Measurements from ENCODE around the gene CDC42EP2. TPM values are rescaled to one million over a fixed set of nuclear protein-coding genes. Genes with fewer than 3 reads are reported as not detected.

Gene CDC42EP2
- total RNA-seq, 2 experiments from 2014 or later: 0.57 to 1.5 TPM

DNA sequence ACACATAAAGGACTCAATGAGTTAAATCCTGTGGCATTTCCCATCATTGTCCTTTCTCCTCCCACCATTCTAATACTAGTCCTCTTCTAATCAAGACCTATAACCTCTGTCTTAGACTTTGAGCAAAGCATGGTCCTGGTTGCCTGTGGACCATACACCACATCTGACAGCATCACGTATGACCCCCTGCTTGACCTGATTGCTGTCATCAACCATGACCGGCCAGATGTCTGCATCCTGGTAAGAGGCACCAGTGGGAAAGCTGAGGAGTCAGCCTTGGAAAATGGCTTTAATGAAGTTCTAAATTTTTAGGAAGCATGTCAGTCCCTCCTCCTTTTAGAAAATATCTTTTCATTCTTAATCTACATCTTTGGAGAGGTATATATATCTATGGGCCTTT, 27.1 kb upstream of the CDC42EP2 start:
- Mint-ChIP-seq H3K27ac (no peak overlapping the region), H3K4me3 (no peak overlapping the region), H3K36me3 (ENCODE audit: low read depth) (peaks cover 54% of the 10 kb centered on the region), H3K4me1 (ENCODE audit: low read depth) (no peaks in the 10 kb centered on the region), H3K9me3 (no peaks in the 10 kb centered on the region), H3K27me3 (ENCODE audit: low read depth) (no peaks in the 10 kb centered on the region)
- intact Hi-C loops (cut with micrococcal nuclease): no loop called here
- no peak for DNase-seq
- CTCF ChIA-PET: interaction anchor here (0.6 kb wide), 2 partner anchors 17 to 25 kb away, joined by 3 to 6 read pairs; no protein-coding TSS in a partner anchor

DNA sequence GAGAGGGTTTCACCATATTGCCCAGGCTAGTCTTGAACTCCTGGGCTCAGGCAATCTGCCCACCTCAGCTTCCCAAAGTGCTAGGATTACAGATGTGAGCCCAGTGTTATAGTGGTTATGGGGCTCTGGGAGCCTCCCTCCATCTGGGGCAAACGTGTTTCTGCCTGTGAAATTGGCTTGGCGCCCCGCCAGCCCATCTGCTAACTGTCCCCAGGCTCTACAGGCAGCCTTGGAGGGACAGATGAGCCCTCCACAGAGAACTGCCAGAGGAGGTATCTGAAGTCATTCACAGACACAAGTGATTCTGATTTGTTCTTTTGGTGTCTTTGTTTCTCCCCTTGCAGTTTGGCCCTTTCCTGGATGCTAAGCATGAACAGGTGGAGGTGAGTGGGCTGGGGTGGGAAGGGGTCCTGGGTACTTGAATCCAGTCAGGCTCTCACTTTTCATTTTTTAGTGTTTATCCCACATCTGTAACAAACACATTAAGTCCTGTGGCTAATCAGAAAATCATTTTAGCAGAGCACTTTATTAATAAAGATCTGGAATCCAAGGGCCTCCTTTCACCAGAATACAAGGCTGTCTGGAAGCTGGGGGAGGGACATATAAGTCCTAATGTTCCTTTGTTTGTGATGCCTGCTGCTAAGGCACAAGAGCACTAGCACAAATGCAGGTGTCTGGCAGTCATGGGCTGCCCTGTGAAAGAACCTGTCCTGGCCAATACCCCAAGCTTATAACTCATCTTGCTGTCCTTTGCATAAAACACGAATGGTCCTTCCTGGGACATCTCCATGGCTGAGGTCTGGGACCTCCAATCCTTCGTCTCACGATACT, 25.7 kb upstream of the CDC42EP2 start:
- H3K4me1 Mint-ChIP-seq (ENCODE audit: low read depth): no peaks in the 10 kb centered on the region
- peaks cover 61% of the 10 kb centered on the region for H3K36me3 Mint-ChIP-seq (ENCODE audit: low read depth)
- CTCF ChIA-PET: interaction anchor here (0.7 to 1.4 kb wide), 4 partner anchors 8 to 41 kb away, joined by 3 to 4 read pairs (median 3); no protein-coding TSS in a partner anchor
- no peak for DNase-seq
- no peak overlapping the region for H3K27ac Mint-ChIP-seq
- H3K27me3 Mint-ChIP-seq (ENCODE audit: low read depth): no peaks in the 10 kb centered on the region
- H3K9me3 Mint-ChIP-seq: no peaks in the 10 kb centered on the region
- intact Hi-C loops (cut with micrococcal nuclease): no loop called here
- no peak overlapping the region for H3K4me3 Mint-ChIP-seq

DNA sequence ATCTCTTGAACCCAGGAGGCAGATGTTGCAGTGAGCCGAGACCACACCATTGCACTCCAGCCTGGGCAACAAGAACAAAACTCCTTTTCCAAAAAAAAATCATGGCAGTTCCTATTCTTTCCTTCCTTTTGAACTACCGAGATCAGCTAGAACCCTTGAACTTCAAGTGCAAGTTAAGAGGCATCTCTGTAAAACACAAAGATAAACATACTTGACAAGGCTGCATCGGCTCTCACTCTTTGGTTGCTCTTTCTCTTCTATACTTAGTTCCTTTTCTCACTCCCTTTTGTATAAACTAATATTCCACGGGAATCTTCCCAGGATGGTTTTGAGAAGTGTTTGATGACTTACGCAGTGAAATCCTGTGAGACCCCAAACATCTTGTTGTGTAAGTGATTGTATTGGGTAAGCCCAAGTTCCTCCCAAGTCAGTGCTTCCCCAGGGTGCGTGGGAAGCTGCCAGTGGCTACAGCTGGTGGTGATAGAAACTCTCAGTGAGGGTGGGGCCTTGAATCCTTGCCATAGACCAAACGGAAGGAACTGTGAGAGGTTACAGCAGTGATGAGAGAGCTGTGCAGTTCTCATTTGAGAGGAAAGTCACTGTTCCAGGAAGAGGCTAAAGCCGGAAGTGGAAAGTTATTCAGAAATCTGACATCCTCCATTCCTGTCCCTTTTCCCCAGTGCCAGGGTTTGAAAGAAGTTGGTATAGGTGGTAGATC, 24.1 kb upstream of the CDC42EP2 start:
- no peak overlapping the region for H3K4me3 Mint-ChIP-seq
- CTCF ChIA-PET: interaction anchor here (0.6 to 1.4 kb wide), 4 partner anchors 12 to 40 kb away, joined by 3 to 4 read pairs (median 3); no protein-coding TSS in a partner anchor
- H3K27ac Mint-ChIP-seq: no peak overlapping the region
- H3K36me3 Mint-ChIP-seq (ENCODE audit: low read depth): peaks cover 66% of the 10 kb centered on the region
- H3K27me3 Mint-ChIP-seq (ENCODE audit: low read depth): no peaks in the 10 kb centered on the region
- intact Hi-C loops (cut with micrococcal nuclease): no loop called here
- no peaks in the 10 kb centered on the region for H3K9me3 Mint-ChIP-seq
- no peaks in the 10 kb centered on the region for H3K4me1 Mint-ChIP-seq (ENCODE audit: low read depth)
- no peak for DNase-seq

DNA sequence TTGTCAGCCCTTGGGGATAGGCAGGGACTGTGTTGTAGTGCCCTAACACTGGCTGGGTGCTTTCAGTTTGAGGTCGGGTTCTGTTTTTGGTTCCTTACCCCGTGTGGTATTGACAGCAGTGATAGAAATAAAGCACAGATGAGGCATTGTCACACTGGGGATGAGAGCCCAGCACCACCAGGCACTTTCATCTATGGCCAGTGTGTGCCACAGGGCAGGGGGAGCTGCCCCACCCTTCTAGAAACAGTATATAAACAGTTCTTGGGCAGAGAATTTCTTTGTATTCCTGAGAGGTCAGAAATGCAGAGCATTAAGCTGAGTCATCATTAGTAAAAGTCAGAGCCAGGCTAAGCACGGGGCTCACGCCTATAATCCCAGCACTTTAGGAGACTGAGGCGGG, 23.1 kb upstream of the CDC42EP2 start:
- intact Hi-C loops (cut with micrococcal nuclease): no loop called here

DNA sequence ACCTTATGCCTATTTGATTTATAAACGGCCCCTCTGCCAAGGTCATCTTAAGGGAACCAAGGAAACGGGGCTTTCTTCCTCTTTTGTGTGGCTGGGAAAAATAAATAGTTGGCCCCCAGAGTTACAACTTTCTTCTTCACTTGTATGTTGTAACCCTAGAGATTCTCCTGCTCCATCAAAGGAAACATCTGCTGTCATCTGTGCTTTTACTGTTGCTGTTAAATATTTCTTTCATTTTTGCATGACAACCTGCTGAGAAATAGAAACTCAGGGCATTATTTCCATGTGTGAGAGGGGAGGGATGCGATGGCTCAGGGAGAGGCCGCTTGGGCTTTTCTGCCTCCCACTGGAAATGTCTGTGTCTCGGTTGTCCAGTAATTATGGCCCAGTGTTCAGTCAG, 21.8 kb upstream of the CDC42EP2 start:
- Mint-ChIP-seq H3K4me1 (ENCODE audit: low read depth) (no peaks in the 10 kb centered on the region), H3K27ac (no peak overlapping the region), H3K27me3 (ENCODE audit: low read depth) (no peaks in the 10 kb centered on the region), H3K4me3 (no peak overlapping the region), H3K9me3 (no peaks in the 10 kb centered on the region), H3K36me3 (ENCODE audit: low read depth) (peaks cover 59% of the 10 kb centered on the region)
- intact Hi-C loops (cut with micrococcal nuclease): no loop called here
- CTCF ChIA-PET: no interaction called here
- DNase-seq: no peak

More for the DNA sequence above, 23.1 kb upstream of the CDC42EP2 start:
- no peaks in the 10 kb centered on the region for H3K9me3 Mint-ChIP-seq
- H3K36me3 Mint-ChIP-seq (ENCODE audit: low read depth): peaks cover 64% of the 10 kb centered on the region
- H3K4me1 Mint-ChIP-seq (ENCODE audit: low read depth): no peaks in the 10 kb centered on the region
- H3K27ac Mint-ChIP-seq: peak overlapping the region; percentile 48
- CTCF ChIA-PET: no interaction called here
- no peak overlapping the region for H3K4me3 Mint-ChIP-seq
- H3K27me3 Mint-ChIP-seq (ENCODE audit: low read depth): no peaks in the 10 kb centered on the region
- DNase-seq: no peak

DNA sequence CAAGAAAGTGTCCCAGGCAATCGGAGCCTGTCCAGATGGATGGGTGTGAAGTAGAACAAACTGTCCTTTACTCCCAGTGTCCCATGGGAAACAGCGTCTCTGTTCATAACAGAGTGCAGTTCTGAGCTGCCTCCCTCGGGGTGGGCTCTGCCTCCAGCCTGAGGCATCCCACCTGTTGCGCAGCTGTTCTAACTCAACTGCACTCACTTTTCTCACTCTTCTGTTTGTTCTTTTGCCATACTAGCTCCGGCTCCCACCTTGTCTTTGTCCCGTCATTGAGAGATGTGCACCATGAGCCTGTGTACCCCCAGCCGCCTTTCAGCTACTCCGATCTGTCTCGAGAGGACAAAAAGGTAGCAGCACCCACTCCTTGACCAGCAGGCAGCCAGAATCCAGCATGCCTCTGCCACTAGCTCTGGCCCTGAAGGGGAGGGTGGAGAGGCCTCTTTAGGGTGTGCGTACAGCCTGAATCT, 20.7 kb upstream of the CDC42EP2 start:
- CTCF ChIA-PET: interaction anchor here (0.6 to 2.3 kb wide), 3 partner anchors 10 to 36 kb away, joined by 3 to 8 read pairs (median 8); partner anchors contain the start of gene CDC42EP2
- peaks cover 54% of the 10 kb centered on the region for H3K36me3 Mint-ChIP-seq (ENCODE audit: low read depth)
- no peak for DNase-seq
- H3K9me3 Mint-ChIP-seq: no peaks in the 10 kb centered on the region
- no peaks in the 10 kb centered on the region for H3K27me3 Mint-ChIP-seq (ENCODE audit: low read depth)
- intact Hi-C loops (cut with micrococcal nuclease): no loop called here
- no peak overlapping the region for H3K4me3 Mint-ChIP-seq
- no peaks in the 10 kb centered on the region for H3K4me1 Mint-ChIP-seq (ENCODE audit: low read depth)
- no peak overlapping the region for H3K27ac Mint-ChIP-seq

DNA sequence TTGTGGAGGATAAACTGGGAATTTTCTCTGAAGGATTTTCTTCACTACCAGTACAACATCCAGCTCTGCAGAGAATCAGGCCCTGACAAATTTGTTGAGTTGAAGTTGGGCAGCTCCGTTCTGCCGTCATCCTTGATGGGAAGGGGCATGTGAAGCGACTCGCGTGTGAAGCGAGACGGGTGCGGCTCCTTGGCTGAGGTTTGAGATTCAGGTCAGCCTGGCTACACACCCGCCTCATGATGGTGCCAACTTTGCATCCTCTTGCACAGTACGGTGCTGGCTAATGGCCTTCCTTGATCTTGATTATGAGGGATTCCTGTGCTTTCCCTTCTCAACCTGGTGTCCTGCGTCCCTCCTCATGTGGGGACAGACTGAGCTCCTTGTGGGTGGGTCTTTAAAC, 19.7 kb upstream of the CDC42EP2 start:
- Mint-ChIP-seq H3K4me1 (ENCODE audit: low read depth) (no peaks in the 10 kb centered on the region), H3K27me3 (ENCODE audit: low read depth) (no peaks in the 10 kb centered on the region), H3K36me3 (ENCODE audit: low read depth) (peaks cover 46% of the 10 kb centered on the region), H3K9me3 (no peaks in the 10 kb centered on the region), H3K27ac (no peak overlapping the region), H3K4me3 (no peak overlapping the region)
- no peak for DNase-seq
- CTCF ChIA-PET: interaction anchor here (0.5 to 2.3 kb wide), 3 partner anchors 22 to 56 kb away, joined by 3 to 8 read pairs (median 5); no protein-coding TSS in a partner anchor
- intact Hi-C loops (cut with micrococcal nuclease): no loop called here

DNA sequence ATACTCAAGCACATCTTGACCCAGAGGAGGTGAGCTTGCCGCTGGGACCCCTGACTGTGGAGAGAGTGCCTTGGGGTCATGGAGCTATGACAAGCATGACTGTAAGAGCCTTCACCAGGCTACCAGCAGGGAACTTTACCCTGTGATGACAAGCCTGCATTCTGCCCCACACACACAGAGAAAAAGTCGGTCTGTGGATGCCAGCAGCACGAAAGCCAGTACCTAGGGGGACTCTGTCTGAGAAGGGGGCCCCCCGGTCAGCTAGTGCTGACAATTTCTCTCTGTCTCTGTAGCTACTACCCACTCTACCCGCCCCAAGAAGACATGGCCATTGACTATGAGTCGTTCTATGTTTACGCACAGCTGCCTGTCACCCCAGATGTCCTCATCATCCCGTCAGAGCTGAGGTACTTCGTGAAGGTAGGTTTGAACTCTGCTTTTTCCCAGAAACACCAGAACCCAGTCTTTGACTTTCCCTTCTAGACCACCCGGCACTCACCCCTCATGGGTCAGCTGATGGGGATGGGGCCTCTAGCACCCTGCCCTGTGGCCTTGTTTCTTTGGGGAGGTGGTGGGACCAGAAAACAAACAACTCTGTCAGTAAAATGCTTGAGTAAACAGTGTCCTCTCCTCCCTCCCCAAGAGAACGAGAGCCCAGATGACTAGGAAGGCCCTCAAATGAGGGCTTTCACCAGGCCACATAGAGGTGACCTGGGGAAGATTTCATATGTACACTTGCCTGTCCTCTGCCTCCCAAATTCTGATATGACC, 18.9 kb upstream of the CDC42EP2 start:
- Mint-ChIP-seq H3K27me3 (ENCODE audit: low read depth) (no peaks in the 10 kb centered on the region), H3K4me1 (ENCODE audit: low read depth) (no peaks in the 10 kb centered on the region), H3K36me3 (ENCODE audit: low read depth) (peaks cover 43% of the 10 kb centered on the region), H3K4me3 (no peak overlapping the region), H3K27ac (no peak overlapping the region), H3K9me3 (no peaks in the 10 kb centered on the region)
- intact Hi-C loops (cut with micrococcal nuclease): no loop called here
- DNase-seq: no peak
- CTCF ChIA-PET: interaction anchor here (0.8 to 2.3 kb wide), 5 partner anchors 19 to 65 kb away, joined by 3 to 8 read pairs (median 4); partner anchors contain the start of gene CDC42EP2

DNA sequence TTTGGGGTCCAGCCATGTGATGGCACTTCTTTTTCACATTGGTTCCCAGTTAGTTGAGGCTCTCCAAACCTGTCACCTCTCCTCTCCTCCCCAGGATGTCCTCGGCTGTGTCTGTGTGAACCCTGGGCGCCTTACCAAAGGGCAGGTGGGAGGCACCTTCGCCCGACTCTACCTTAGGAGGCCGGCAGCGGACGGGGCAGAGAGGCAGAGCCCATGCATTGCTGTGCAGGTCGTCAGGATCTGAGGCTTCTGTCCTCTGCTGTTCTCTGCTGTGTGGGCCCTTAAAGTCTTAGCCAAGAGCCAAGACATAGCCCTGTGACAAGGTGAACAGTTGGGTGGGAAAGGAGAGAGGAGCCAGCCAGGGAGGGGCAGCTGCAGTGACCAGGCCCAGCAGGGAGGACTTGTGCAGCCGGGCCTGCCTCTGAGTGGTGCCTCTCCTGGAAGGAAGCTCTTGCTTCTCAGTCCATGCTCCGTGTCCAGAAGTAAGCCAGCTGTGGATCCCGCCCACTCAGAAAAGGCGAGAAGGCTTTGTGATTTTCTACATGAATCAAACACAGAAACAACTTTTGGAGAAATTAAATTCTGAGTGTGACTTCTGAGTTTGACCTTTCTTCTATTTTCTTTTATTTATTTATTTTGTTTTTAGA, 17.5 kb upstream of the CDC42EP2 start:
- peaks cover 34% of the 10 kb centered on the region for H3K36me3 Mint-ChIP-seq (ENCODE audit: low read depth)
- DNase-seq: no peak
- no peak overlapping the region for H3K27ac Mint-ChIP-seq
- H3K9me3 Mint-ChIP-seq: no peaks in the 10 kb centered on the region
- H3K4me1 Mint-ChIP-seq (ENCODE audit: low read depth): no peaks in the 10 kb centered on the region
- intact Hi-C loops (cut with micrococcal nuclease): no loop called here
- no peak overlapping the region for H3K4me3 Mint-ChIP-seq
- CTCF ChIA-PET: interaction anchor here (1.5 to 1.7 kb wide), 2 partner anchors 18 to 22 kb away, joined by 4 to 7 read pairs; partner anchors contain the start of gene CDC42EP2
- no peaks in the 10 kb centered on the region for H3K27me3 Mint-ChIP-seq (ENCODE audit: low read depth)

DNA sequence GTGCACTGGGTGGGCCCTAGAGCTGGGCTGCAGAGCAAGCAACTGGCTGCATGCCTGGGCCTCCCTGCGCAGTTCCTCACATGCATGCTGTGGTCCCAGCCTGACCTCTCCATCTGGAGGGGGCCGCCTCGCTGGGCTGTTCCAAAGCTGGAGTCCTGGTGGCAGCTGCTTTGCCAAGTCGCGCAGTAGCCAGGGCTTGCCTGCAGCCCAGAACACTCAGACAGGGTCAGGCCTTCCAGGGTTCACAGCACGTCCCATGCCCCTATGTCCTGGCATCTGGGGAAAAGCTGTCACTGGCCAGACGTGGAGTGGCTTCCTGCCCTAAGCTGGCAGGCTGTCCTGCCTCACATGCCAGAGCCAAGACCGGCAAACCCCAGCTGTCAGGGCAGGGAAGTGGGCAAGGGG, 16.5 kb upstream of the CDC42EP2 start:
- CTCF ChIA-PET: no interaction called here
- peaks cover 28% of the 10 kb centered on the region for H3K36me3 Mint-ChIP-seq (ENCODE audit: low read depth)

DNA sequence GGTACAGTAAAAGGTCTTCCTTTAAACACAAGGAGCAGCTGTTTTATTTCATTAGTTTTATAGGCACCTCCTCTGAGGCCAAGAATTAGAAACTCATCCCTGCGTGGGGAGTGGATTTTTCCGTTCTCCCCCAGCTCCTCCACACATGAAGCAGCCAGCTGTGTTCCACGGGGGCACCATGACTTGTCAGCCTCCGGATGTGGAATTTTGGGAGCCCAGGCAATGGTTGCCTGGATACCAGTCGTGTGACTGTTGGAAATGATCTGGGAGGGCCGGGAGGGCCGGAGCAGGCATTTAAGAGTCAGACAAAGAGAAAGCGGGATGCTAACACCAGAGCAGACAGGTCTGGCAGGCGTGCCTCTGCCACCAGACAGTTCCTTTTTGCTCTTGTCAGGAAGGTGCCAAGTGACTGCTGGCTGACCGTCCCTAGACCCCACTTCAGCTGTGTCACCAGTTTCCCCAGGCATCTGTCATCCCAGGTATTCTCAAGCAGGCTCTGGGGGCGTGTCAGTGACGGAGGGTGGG, 15.9 kb upstream of the CDC42EP2 start:
- no peaks in the 10 kb centered on the region for H3K27me3 Mint-ChIP-seq (ENCODE audit: low read depth)
- no peak overlapping the region for H3K4me3 Mint-ChIP-seq
- DNase-seq: no peak
- H3K36me3 Mint-ChIP-seq (ENCODE audit: low read depth): peaks cover 25% of the 10 kb centered on the region
- no peaks in the 10 kb centered on the region for H3K9me3 Mint-ChIP-seq
- no peak overlapping the region for H3K27ac Mint-ChIP-seq
- CTCF ChIA-PET: interaction anchor here (0.9 kb wide), 1 partner anchor 14 kb away, joined by 3 read pairs; no protein-coding TSS in a partner anchor
- intact Hi-C loops (cut with micrococcal nuclease): no loop called here
- H3K4me1 Mint-ChIP-seq (ENCODE audit: low read depth): no peaks in the 10 kb centered on the region

More for the DNA sequence above, 16.5 kb upstream of the CDC42EP2 start:
- H3K4me1 Mint-ChIP-seq (ENCODE audit: low read depth): no peaks in the 10 kb centered on the region
- no peak overlapping the region for H3K4me3 Mint-ChIP-seq
- intact Hi-C loops (cut with micrococcal nuclease): no loop called here
- no peaks in the 10 kb centered on the region for H3K9me3 Mint-ChIP-seq
- no peaks in the 10 kb centered on the region for H3K27me3 Mint-ChIP-seq (ENCODE audit: low read depth)
- no peak overlapping the region for H3K27ac Mint-ChIP-seq
- no peak for DNase-seq
